Epithelial cell of esophagus (primary cell): ENCODE data around the gene DSC3.

Source experiments
- DNase-seq: peaks from one replicate; pipeline ENCODE4 v3.0.0; 2010; ENCODE audit warnings: low read depth
- H3K4me3 ChIP-seq: 2 replicates; pipeline ENCODE4 v1.5.1; 2011; ENCODE audit warnings: mild to moderate bottlenecking, low read length, control low read depth
- TF ChIP-seq, protein P1 (sequence below): IDR thresholded peaks from 2 replicates; pipeline ENCODE4 v1.5.1; 2011; ENCODE audit warnings: low read depth, mild to moderate bottlenecking, low read length, control low read depth, inconsistent platforms; ENCODE audit not compliant: insufficient read depth; ENCODE audit errors: missing control alignments

DSC3 gene

GRCh38 chr18:31056296-31056695 is 13.8 kb upstream of the DSC3 start:
- no peak for DNase-seq
- no peak overlapping the region for H3K4me3 ChIP-seq
- TF ChIP-seq, protein P1, sequence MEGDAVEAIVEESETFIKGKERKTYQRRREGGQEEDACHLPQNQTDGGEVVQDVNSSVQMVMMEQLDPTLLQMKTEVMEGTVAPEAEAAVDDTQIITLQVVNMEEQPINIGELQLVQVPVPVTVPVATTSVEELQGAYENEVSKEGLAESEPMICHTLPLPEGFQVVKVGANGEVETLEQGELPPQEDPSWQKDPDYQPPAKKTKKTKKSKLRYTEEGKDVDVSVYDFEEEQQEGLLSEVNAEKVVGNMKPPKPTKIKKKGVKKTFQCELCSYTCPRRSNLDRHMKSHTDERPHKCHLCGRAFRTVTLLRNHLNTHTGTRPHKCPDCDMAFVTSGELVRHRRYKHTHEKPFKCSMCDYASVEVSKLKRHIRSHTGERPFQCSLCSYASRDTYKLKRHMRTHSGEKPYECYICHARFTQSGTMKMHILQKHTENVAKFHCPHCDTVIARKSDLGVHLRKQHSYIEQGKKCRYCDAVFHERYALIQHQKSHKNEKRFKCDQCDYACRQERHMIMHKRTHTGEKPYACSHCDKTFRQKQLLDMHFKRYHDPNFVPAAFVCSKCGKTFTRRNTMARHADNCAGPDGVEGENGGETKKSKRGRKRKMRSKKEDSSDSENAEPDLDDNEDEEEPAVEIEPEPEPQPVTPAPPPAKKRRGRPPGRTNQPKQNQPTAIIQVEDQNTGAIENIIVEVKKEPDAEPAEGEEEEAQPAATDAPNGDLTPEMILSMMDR: no peak

- no peak overlapping the region for H3K4me3 ChIP-seq
- TF ChIP-seq, protein P1: no peak
- DNase-seq: peak; percentile 68
Observed at GRCh38 chr18:31050635-31051034, 8.1 kb upstream of the DSC3 start.

- peak; percentile 50 for DNase-seq
- TF ChIP-seq, protein P1: no peak
Observed at GRCh38 chr18:31049189-31049588, 6.6 kb upstream of the DSC3 start.

DNA sequence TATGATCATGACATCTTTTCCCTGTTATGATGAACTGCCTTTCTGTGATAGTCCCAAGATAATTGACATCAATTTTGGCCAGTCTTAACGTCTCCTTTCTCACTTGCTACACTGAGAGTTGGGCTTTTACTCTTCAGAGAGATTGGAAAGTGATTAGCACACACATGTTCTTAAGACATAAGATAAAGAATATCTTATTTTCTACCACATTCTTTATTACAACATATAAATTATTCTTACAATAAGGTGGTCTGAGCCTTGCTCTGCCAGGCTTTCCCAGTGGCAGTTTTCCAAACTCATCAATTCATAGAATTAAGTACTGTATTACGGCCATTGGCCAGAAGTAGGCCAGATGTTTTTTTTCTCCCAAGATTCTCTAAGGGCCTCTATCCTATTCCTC is 5.7 kb upstream of the DSC3 start:
- TF ChIP-seq, protein P1: no peak
- DNase-seq: no peak
- no peak overlapping the region for H3K4me3 ChIP-seq

More at GRCh38 chr18:31049189-31049588, 6.6 kb upstream of the DSC3 start:
- no peak overlapping the region for H3K4me3 ChIP-seq

DNA sequence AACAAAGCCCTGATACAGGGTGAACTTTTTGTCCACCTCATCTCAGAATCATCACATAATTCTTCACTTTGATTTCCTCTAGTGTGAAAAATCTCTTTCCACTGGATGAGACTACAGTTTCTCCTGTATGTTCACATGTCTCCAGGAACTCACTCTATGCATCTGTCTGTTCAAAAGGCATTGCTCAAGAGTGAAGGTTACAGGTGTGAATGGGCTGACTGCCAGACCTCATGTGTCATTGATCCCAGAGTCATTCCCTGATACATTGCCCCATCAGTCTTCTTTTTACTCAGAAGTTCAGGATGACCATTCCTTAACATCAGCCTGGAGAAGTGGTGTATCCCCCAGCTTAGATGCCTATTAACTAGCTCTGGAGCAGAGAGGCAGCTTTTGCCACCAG is 4.4 kb upstream of the DSC3 start:
- H3K4me3 ChIP-seq: no peak overlapping the region
- TF ChIP-seq, protein P1: no peak
- peak; percentile 97 for DNase-seq

GRCh38 chr18:31045599-31045998 is 3.1 kb upstream of the DSC3 start:
- no peak for DNase-seq
- TF ChIP-seq, protein P1: no peak
- H3K4me3 ChIP-seq: no peak overlapping the region

DNA sequence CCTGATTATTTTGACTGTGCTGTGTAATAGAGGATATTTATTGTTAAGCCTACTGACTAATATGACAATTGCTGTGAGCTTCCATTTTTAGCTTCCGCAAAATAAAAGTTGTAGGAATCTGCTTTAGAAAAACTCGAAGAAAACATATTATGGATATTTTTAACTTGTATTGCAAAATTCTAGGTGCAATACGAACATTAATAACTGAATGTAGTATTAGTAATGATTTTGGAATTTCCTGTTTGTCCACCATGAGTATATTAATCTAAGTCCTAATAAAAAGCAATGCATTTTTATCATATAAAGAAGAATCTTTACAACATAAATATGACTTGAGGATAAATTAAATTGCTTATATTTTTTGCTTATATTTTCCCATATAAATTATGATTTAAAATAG is 2.4 kb upstream of the DSC3 start:
- TF ChIP-seq, protein P1: no peak
- peak; percentile 49 for DNase-seq
- no peak overlapping the region for H3K4me3 ChIP-seq
